ENCODE results near the gene PRPF31. TPM values are rescaled to one million over a fixed set of nuclear protein-coding genes. Genes with fewer than 3 reads are reported as not detected.

The PRPF31 gene
- polyA plus RNA-seq, 1 donor, result 68.7 TPM

GRCh38 chr19:54138489-54139256, 23.1 kb downstream of the PRPF31 start:
- DNase-seq, result no peak

- no peak for DNase-seq
These were observed 25.8 kb downstream of the PRPF31 start for GRCh38 chr19:54141356-54141755.

- DNase-seq, result no peak
These were observed 26.7 kb downstream of the PRPF31 start for GRCh38 chr19:54142166-54142780.

DNA sequence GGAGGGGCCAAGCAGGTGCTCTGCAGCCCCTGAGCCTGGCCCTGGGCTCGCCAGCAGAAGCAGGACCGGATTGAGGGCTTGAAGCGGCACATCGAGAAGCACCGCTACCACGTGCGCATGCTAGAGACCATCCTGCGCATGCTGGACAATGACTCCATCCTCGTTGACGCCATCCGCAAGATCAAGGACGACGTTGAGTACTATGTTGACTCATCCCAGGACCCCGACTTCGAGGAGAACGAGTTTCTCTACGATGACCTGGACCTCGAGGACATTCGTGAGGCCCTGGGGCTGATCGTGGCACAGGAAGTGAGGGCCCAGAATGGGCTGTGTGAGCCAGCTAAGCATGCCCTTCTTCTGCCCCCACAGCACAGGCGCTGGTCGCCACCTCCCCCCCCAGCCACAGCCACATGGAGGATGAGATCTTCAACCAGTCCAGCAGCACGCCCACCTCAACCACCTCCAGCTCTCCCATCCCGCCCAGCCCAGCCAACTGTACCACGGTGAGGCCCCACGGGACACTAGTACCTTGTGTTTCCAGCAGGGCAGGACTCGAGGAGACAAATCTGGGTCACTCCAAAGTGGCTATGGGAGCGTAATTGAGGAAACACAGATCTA, 30.1 kb downstream of the PRPF31 start:
- DNase-seq, result no peak

DNA sequence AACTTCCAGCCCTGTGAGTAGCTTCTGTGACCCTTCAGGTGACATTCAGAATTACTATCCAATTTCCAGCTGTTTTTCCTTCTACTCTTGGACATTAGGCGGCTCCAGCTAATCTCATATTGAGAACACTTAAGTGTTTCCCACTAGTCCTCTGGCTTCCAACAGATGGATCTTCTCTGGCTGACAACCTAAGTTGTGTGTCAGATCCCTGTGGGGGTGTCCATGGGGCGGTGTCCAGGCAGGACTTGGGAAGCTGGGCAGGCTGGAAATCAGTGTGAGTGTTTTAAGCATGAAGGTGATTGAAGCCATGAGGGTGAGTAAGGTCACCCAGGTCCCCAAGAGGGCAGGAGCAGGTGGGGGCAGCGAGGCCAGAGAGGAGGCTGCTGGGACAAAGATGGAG, 32.1 kb downstream of the PRPF31 start:
- DNase-seq, result peak; percentile 61

- DNase-seq, result no peak
These were observed 32.6 kb downstream of the PRPF31 start for GRCh38 chr19:54148158-54148557.

DNA sequence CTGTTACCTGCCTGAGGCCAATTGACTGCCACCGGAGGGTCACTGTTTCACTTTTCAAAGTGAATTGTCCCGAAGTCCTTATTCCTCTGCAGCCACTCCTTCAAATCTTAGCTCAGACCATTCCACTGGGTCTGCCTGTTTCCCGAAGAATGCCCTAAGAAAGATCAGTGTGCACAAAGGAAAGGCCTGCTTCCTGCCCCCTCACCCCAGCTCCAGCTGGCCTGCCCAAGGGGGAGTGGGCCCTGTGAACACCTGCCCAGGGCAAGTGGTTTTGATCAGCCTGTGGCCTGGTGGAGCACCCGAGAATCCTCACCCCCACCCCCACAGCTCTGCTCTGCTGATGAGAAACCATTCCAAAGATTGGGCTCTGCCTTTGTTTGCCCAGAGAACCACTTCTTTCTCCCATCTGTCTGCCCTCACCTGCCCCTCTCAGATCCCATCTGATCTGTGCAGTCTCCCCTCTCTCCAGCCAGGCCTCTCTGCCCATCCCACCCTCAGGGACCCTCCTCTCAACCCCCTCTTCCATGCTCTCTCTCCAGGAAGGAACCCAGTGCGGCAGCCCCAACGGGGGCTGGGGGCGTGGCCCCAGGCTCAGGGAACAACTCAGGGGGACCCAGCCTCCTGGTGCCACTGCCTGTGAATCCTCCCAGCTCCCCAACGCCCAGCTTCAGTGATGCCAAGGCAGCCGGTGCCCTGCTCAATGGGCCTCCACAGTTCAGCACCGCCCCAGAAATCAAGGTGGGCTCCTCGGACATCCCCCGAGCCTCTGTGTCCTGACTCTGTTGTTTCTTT, 33.7 kb downstream of the PRPF31 start:
- no peak for DNase-seq

DNA sequence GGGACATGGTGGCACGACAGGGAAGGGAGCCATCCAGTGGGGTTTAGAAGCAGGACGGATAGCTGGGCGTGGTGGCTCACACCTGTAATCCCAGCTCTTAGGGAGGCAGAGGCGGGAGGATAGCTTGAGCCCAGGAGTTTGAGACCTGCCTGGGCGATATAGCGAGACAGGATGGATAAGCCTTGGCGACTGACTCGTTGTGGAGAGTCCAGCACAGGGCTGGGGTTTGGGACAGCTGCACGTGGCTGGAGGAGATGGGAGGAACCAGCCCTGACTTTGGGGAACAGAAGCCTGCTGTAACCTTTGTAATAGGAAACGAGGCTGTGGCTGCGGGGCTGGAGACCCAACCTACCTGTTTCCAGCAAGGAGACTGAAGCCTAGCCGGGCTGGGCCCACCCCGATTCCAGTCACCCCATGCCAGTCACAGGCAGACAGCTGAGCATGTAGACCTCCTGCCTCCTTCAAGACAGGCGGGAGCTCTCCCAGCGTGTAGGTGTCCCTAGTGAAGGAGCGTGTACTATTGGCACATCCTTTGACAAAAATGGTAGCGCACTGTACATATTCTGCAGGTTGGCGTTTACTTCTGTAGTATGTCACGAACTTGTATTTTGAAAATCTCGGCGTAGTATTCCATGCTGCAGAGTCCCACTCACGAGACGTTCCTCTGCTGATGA, 35.9 kb downstream of the PRPF31 start:
- DNase-seq, result no peak

DNA sequence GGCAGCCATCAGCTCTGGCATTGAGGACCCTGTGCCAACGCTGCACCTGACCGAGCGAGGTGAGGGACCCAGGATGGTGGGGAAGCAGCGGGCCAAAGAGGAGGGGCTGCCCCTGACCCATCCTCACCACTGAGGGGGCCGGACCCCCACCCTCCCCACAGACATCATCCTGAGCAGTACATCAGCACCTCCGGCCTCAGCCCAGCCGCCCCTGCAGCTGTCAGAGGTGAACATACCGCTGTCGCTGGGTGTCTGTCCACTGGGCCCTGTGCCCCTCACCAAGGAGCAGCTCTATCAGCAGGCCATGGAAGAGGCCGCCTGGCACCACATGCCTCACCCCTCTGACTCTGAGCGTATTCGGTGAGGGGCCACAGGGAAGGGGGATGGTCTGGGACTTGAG, 36.7 kb downstream of the PRPF31 start:
- no peak for DNase-seq

GRCh38 chr19:54152878-54153524, 37.4 kb downstream of the PRPF31 start:
- DNase-seq, result no peak

- DNase-seq, result no peak
These were observed 38.3 kb downstream of the PRPF31 start for GRCh38 chr19:54153731-54154326.

- DNase-seq, result no peak
These were observed 39.2 kb downstream of the PRPF31 start for GRCh38 chr19:54154603-54155345.

DNA sequence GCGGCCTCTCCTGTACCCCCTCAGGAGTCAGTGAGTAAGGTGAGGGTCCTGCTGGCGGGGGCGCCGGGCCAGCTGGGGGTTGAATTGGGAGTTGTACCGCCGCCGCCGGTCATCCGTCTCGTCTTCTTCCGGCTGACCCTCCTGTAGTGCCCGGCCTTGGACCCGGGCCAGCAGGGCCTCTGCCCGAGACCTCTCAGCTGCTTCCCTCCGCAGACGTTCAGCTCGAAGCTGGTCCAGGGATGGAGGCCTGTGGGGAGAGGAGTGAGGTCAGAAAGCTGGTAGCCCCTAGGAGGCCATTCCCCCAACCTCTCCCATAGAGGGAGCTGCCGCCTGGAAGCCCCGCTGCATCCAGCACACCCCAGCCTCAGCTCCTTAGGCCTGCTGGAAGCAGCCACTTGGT, 40.1 kb downstream of the PRPF31 start:
- no peak for DNase-seq

DNA sequence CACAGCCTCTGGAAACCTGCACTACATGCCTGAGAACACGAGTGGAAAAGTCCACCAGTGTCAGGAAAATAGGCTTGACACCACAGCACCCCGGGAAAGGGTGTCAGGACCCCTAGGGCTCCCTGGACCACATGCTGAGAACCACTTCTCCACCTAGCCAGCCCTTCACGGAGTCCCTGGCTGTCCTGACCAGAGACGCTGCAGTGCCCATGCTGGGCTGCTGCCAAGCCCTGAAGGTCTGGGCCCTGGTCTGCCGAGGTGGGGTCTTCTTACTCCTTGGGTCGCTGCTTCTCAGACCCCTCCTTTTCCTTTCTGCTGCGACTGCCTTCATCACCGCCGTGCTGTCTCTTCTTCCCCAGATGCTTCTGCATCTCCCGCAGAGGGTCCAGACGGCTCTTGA, 40.9 kb downstream of the PRPF31 start:
- DNase-seq, result no peak

GRCh38 chr19:54156953-54157352, 41.4 kb downstream of the PRPF31 start:
- DNase-seq, result no peak

DNA sequence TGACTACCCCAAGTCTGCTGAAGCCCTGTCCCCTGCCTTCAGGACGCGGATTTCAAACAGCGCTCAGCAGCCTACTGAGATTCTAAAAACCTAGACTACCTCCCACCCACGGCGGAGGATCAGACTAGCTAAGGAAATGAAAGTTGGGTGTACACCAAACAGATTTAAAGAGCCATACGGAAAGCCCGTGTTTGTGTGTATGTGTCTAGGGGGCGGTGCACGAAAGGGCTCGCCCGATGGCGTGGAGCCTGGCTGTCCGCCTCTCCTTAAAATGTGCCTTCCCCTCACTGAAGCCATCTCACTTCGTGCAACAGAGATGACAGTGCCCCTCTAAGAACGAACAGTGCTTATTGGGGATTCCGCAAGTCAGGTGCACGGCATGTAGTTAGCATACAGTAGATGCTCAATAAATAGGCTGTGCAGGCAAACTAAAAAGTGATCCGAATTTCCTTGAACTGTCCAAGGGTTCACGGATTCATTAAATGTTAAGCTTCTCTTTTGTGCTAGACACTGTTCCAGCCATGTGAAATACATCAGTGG, 43.3 kb downstream of the PRPF31 start:
- DNase-seq, result no peak

GRCh38 chr19:54159352-54160181, 44.0 kb downstream of the PRPF31 start, which contains the start of gene LENG1:
TSS of gene LENG1 (minus strand) at chr19:54159721. CDS start at chr19:54159695, 26 bp downstream.
- peak; percentile 100 for DNase-seq

- DNase-seq, result no peak
These were observed 44.7 kb downstream of the PRPF31 start for GRCh38 chr19:54160182-54160811.

All from left kidney (tissue), 2 donors.